GM10266 (cell line): ENCODE measurements around the gene GFPT2.

Source experiments
- DNase-seq: peaks from one replicate; pipeline ENCODE4 v3.0.0; 2012; ENCODE audit errors: extremely low spot score
- CTCF ChIP-seq: IDR thresholded peaks from 2 replicates; pipeline ENCODE4 v1.5.1; 2012; ENCODE audit warnings: mild to moderate bottlenecking, low read depth; ENCODE audit not compliant: control insufficient read depth, insufficient read depth; ENCODE audit errors: missing control alignments

GFPT2 gene

GRCh38 chr5:180350711-180351465 is 2.2 kb downstream of the GFPT2 start:
- DNase-seq, result no peak
- TF ChIP-seq CTCF, result no peak

- no peak for DNase-seq
- no peak for TF ChIP-seq CTCF
These were observed 2.8 kb downstream of the GFPT2 start for GRCh38 chr5:180350296-180350695.

- TF ChIP-seq CTCF, result no peak
- DNase-seq, result no peak
These were observed 3.7 kb downstream of the GFPT2 start for GRCh38 chr5:180349391-180349790.

- no peak for TF ChIP-seq CTCF
- no peak for DNase-seq
These were observed 4.8 kb downstream of the GFPT2 start for GRCh38 chr5:180348336-180348735.

- no peak for TF ChIP-seq CTCF
- no peak for DNase-seq
These were observed 5.4 kb downstream of the GFPT2 start for GRCh38 chr5:180347702-180348101.

GRCh38 chr5:180346358-180346757 is 6.8 kb downstream of the GFPT2 start:
- no peak for DNase-seq
- no peak for TF ChIP-seq CTCF

- TF ChIP-seq CTCF, result no peak
- no peak for DNase-seq
These were observed 7.4 kb downstream of the GFPT2 start for GRCh38 chr5:180345781-180346180.
